Activated T-cell treated with anti-CD3 and anti-CD28 coated beads, Interleukin-2, amount 50 U/mL, for 72 hours (primary cell): ENCODE measurements around the gene PCDH15. TPM values are rescaled to one million over a fixed set of nuclear protein-coding genes. Genes with fewer than 3 reads are reported as not detected.

Experiments used
- ATAC-seq, 2 donors: fragments of 150-1000 bp; cut with Tn5 transposase; replicated peaks in 1 of 2; 2 replicates each; pipeline ENCODE4 v1.10.0; 2021; ENCODE audit warnings: moderate library complexity in 2 of 2, mild to moderate bottlenecking in 1 of 2
- DNase-seq, 2 donors: peaks; one replicate each; pipeline ENCODE4 v3.0.0; 2021 to 2022; ENCODE audit warnings: mixed read lengths in 1 of 2
- H3K27ac Mint-ChIP-seq: one replicate; pipeline ENCODE4 v1.8.0; 2022; ENCODE audit warnings: mild to moderate bottlenecking, moderate library complexity, mixed read lengths
- H3K27me3 Mint-ChIP-seq: one replicate; pipeline ENCODE4 v1.8.0; 2022; ENCODE audit warnings: low read depth, mixed read lengths
- H3K36me3 Mint-ChIP-seq, 2 donors: one replicate each; pipeline ENCODE4 v1.8.0; 2022; ENCODE audit warnings: mixed read lengths in 2 of 2, mild to moderate bottlenecking in 1 of 2; ENCODE audit not compliant: insufficient read depth in 2 of 2
- H3K4me1 Mint-ChIP-seq: one replicate; pipeline ENCODE4 v1.8.0; 2022; ENCODE audit warnings: low read depth, mixed read lengths
- H3K4me3 Mint-ChIP-seq, 2 donors: one replicate each; pipeline ENCODE4 v1.8.0; 2022; ENCODE audit warnings: mild to moderate bottlenecking in 2 of 2, mixed read lengths in 2 of 2, moderate library complexity in 2 of 2
- H3K9me3 Mint-ChIP-seq, 2 donors: one replicate each; pipeline ENCODE4 v1.8.0; 2022; ENCODE audit warnings: mixed read lengths in 2 of 2
- total RNA-seq, 2 donors: library from RNA; stranded (reverse); gene quantifications; one replicate each; pipeline ENCODE4 v1.2.3, GENCODE V29; 2022

The PCDH15 gene
- total RNA-seq, 2 donors from 2014 or later = not detected

GRCh38 chr10:54057357-54057756 lies 743.7 kb downstream of the PCDH15 start:
- Mint-ChIP-seq H3K27me3 (no peaks in the 10 kb centered on the region), H3K4me3 (no peak overlapping the region), H3K9me3 (peaks cover 16 to 20% of the 10 kb centered on the region in 2 donors), H3K27ac (no peak overlapping the region), H3K4me1 (no peaks in the 10 kb centered on the region), H3K36me3 (peaks cover 0 to 7% of the 10 kb centered on the region in 2 donors)
- ATAC-seq (no peak), DNase-seq (no peak)

- Mint-ChIP-seq H3K9me3 (peaks cover 2 to 7% of the 10 kb centered on the region in 2 donors), H3K27ac (no peak overlapping the region), H3K36me3 (peaks cover 0 to 1% of the 10 kb centered on the region in 2 donors), H3K4me3 (no peak overlapping the region), H3K27me3 (no peaks in the 10 kb centered on the region), H3K4me1 (no peaks in the 10 kb centered on the region)
- ATAC-seq = no peak
- no peak for DNase-seq
Measured at GRCh38 chr10:54026340-54026739, 774.7 kb downstream of the PCDH15 start.

- no peak overlapping the region for H3K27ac Mint-ChIP-seq
- H3K36me3 Mint-ChIP-seq = peaks cover 0 to 2% of the 10 kb centered on the region in 2 donors
Measured at GRCh38 chr10:54011117-54011516, 789.9 kb downstream of the PCDH15 start.

GRCh38 chr10:54010337-54010933 lies 790.6 kb downstream of the PCDH15 start:
- Mint-ChIP-seq H3K4me3 (no peak overlapping the region), H3K27ac (no peak overlapping the region), H3K36me3 (peaks cover 0 to 2% of the 10 kb centered on the region in 2 donors), H3K27me3 (no peaks in the 10 kb centered on the region), H3K9me3 (peaks cover 9 to 13% of the 10 kb centered on the region in 2 donors), H3K4me1 (no peaks in the 10 kb centered on the region)
- DNase-seq = no peak
- ATAC-seq = no peak

More at GRCh38 chr10:54011117-54011516, 789.9 kb downstream of the PCDH15 start:
- Mint-ChIP-seq H3K4me1 (no peaks in the 10 kb centered on the region), H3K4me3 (no peak overlapping the region), H3K27me3 (no peaks in the 10 kb centered on the region), H3K9me3 (peaks cover 9 to 18% of the 10 kb centered on the region in 2 donors)
- DNase-seq = no peak
- ATAC-seq = no peak

GRCh38 chr10:54009672-54010071 lies 791.4 kb downstream of the PCDH15 start:
- Mint-ChIP-seq H3K36me3 (peaks cover 0 to 2% of the 10 kb centered on the region in 2 donors), H3K4me1 (no peaks in the 10 kb centered on the region), H3K27ac (no peak overlapping the region), H3K27me3 (no peaks in the 10 kb centered on the region), H3K4me3 (no peak overlapping the region), H3K9me3 (peaks cover 7 to 10% of the 10 kb centered on the region in 2 donors)
- DNase-seq (no peak), ATAC-seq (no peak)

- H3K4me3 Mint-ChIP-seq = no peak overlapping the region
- H3K36me3 Mint-ChIP-seq = peaks cover 0 to 2% of the 10 kb centered on the region in 2 donors
- no peak for DNase-seq
- no peaks in the 10 kb centered on the region for H3K4me1 Mint-ChIP-seq
- no peak overlapping the region for H3K27ac Mint-ChIP-seq
- peaks cover 2 to 6% of the 10 kb centered on the region in 2 donors for H3K9me3 Mint-ChIP-seq
- no peaks in the 10 kb centered on the region for H3K27me3 Mint-ChIP-seq
- no peak for ATAC-seq
Measured at GRCh38 chr10:54002077-54002476, 799.0 kb downstream of the PCDH15 start.

GRCh38 chr10:53997953-53998352 lies 803.1 kb downstream of the PCDH15 start:
- DNase-seq (no peak), ATAC-seq (no peak)
- Mint-ChIP-seq H3K36me3 (peaks cover 0 to 2% of the 10 kb centered on the region in 2 donors), H3K9me3 (peaks cover 2 to 3% of the 10 kb centered on the region in 2 donors), H3K27me3 (no peaks in the 10 kb centered on the region), H3K27ac (no peak overlapping the region), H3K4me1 (no peaks in the 10 kb centered on the region), H3K4me3 (no peak overlapping the region)

GRCh38 chr10:53990799-53991238 lies 810.2 kb downstream of the PCDH15 start:
- Mint-ChIP-seq H3K36me3 (no peaks in the 10 kb centered on the region), H3K4me1 (no peaks in the 10 kb centered on the region), H3K27me3 (no peaks in the 10 kb centered on the region), H3K9me3 (peaks cover 5 to 8% of the 10 kb centered on the region in 2 donors), H3K4me3 (no peak overlapping the region), H3K27ac (no peak overlapping the region)
- no peak for ATAC-seq
- DNase-seq = no peak

- no peak overlapping the region for H3K27ac Mint-ChIP-seq
- no peaks in the 10 kb centered on the region for H3K4me1 Mint-ChIP-seq
- ATAC-seq (no peak), DNase-seq (no peak)
- no peaks in the 10 kb centered on the region for H3K27me3 Mint-ChIP-seq
- H3K36me3 Mint-ChIP-seq = no peaks in the 10 kb centered on the region
- peaks cover 3 to 16% of the 10 kb centered on the region in 2 donors for H3K9me3 Mint-ChIP-seq
- no peak overlapping the region for H3K4me3 Mint-ChIP-seq
Measured at GRCh38 chr10:53983431-53983830, 817.6 kb downstream of the PCDH15 start.

GRCh38 chr10:53980210-53980609 lies 820.8 kb downstream of the PCDH15 start:
- H3K4me1 Mint-ChIP-seq = no peaks in the 10 kb centered on the region
- DNase-seq (no peak), ATAC-seq (no peak)
- H3K27me3 Mint-ChIP-seq = no peaks in the 10 kb centered on the region
- peaks cover 9% of the 10 kb centered on the region in 2 donors for H3K9me3 Mint-ChIP-seq
- no peaks in the 10 kb centered on the region for H3K36me3 Mint-ChIP-seq
- H3K4me3 Mint-ChIP-seq = no peak overlapping the region
- no peak overlapping the region for H3K27ac Mint-ChIP-seq

- no peak for ATAC-seq
- no peak overlapping the region for H3K4me3 Mint-ChIP-seq
- no peaks in the 10 kb centered on the region for H3K36me3 Mint-ChIP-seq
- H3K27me3 Mint-ChIP-seq = no peaks in the 10 kb centered on the region
- no peaks in the 10 kb centered on the region for H3K4me1 Mint-ChIP-seq
- DNase-seq = no peak
- no peak overlapping the region for H3K27ac Mint-ChIP-seq
- H3K9me3 Mint-ChIP-seq = peaks cover 7 to 9% of the 10 kb centered on the region in 2 donors
Measured at GRCh38 chr10:53978301-53978700, 822.7 kb downstream of the PCDH15 start.

GRCh38 chr10:53977267-53977666 lies 823.8 kb downstream of the PCDH15 start:
- Mint-ChIP-seq H3K4me3 (no peak overlapping the region), H3K27ac (no peak overlapping the region), H3K9me3 (peaks cover 9% of the 10 kb centered on the region in 2 donors), H3K4me1 (no peaks in the 10 kb centered on the region), H3K36me3 (no peaks in the 10 kb centered on the region), H3K27me3 (no peaks in the 10 kb centered on the region)
- ATAC-seq = no peak
- DNase-seq = no peak

- no peak overlapping the region for H3K4me3 Mint-ChIP-seq
- peaks cover 0 to 5% of the 10 kb centered on the region in 2 donors for H3K9me3 Mint-ChIP-seq
- no peak for ATAC-seq
- H3K4me1 Mint-ChIP-seq = no peaks in the 10 kb centered on the region
- DNase-seq = no peak
- no peaks in the 10 kb centered on the region for H3K27me3 Mint-ChIP-seq
- no peaks in the 10 kb centered on the region for H3K36me3 Mint-ChIP-seq
- H3K27ac Mint-ChIP-seq = no peak overlapping the region
Measured at GRCh38 chr10:53957401-53957800, 843.6 kb downstream of the PCDH15 start.

- H3K4me3 Mint-ChIP-seq = no peak overlapping the region
- no peak for DNase-seq
- no peaks in the 10 kb centered on the region for H3K36me3 Mint-ChIP-seq
- no peaks in the 10 kb centered on the region for H3K4me1 Mint-ChIP-seq
- ATAC-seq = no peak
- H3K27me3 Mint-ChIP-seq = no peaks in the 10 kb centered on the region
- H3K27ac Mint-ChIP-seq = no peak overlapping the region
- H3K9me3 Mint-ChIP-seq = peaks cover 3 to 4% of the 10 kb centered on the region in 2 donors
Measured at GRCh38 chr10:53955091-53955490, 845.9 kb downstream of the PCDH15 start.
